GM21825 (cell line): ENCODE measurements around the gene MAPK9.
"Not testable (repeated sequence)": the region's sequence is repeated elsewhere in the genome, so short reads cannot be mapped to it uniquely, and the experiment has no call there.

Source experiments
- ATAC-seq: cut with Tn5 transposase; IDR thresholded peaks from one replicate; pipeline ENCODE4 v1.9.1; 2021; ENCODE audit warnings: mild to moderate bottlenecking, moderate library complexity; ENCODE audit not compliant: unreplicated experiment

The MAPK9 gene

GRCh38 chr5:180238631-180239030 is 53.3 kb downstream of the MAPK9 start:
- ATAC-seq = no peak

GRCh38 chr5:180235846-180236245 is 56.0 kb downstream of the MAPK9 start:
- no peak for ATAC-seq

- ATAC-seq = no peak
These were observed 56.8 kb downstream of the MAPK9 start for GRCh38 chr5:180235077-180235476.

- ATAC-seq = no peak
These were observed 57.6 kb downstream of the MAPK9 start for GRCh38 chr5:180234271-180234670.

- ATAC-seq = no peak
These were observed 58.2 kb downstream of the MAPK9 start for GRCh38 chr5:180233729-180234128.

GRCh38 chr5:180230017-180230416 is 61.9 kb downstream of the MAPK9 start:
- ATAC-seq = no peak

GRCh38 chr5:180222056-180222455 is 69.8 kb downstream of the MAPK9 start:
- no peak for ATAC-seq

- ATAC-seq = no peak
These were observed 74.1 kb downstream of the MAPK9 start for GRCh38 chr5:180217797-180218196.

GRCh38 chr5:180216646-180217171 is 75.2 kb downstream of the MAPK9 start:
- ATAC-seq = no peak

- no peak for ATAC-seq
These were observed 75.9 kb downstream of the MAPK9 start for GRCh38 chr5:180215783-180216630.

GRCh38 chr5:180214870-180215770 is 76.8 kb downstream of the MAPK9 start:
- no peak for ATAC-seq

GRCh38 chr5:180213657-180214207 is 78.2 kb downstream of the MAPK9 start:
- ATAC-seq = no peak

GRCh38 chr5:180213256-180213600 is 78.7 kb downstream of the MAPK9 start:
- ATAC-seq = no peak

GRCh38 chr5:180212363-180213255 is 79.3 kb downstream of the MAPK9 start:
- ATAC-seq = no peak

GRCh38 chr5:180211761-180212035 is 80.2 kb downstream of the MAPK9 start:
- no peak for ATAC-seq

- no peak for ATAC-seq
These were observed 80.7 kb downstream of the MAPK9 start for GRCh38 chr5:180210961-180211760.

GRCh38 chr5:180210077-180210476 is 81.8 kb downstream of the MAPK9 start:
- not testable (repeated sequence) for ATAC-seq

- ATAC-seq = peak; percentile 74
These were observed 82.7 kb downstream of the MAPK9 start, which contains the start of gene RASGEF1C for GRCh38 chr5:180209137-180209581. Gene RASGEF1C (minus strand): TSS chr5:180209211. CDS start chr5:180138052, 71,159 bp downstream.

- ATAC-seq = peak; percentile 21
These were observed 83.3 kb downstream of the MAPK9 start for GRCh38 chr5:180208435-180209081.
